ENCODE measurements around the gene SKI. TPM values are rescaled to one million over a fixed set of nuclear protein-coding genes. Genes with fewer than 3 reads are reported as not detected.

Gene SKI
- total and polyA plus RNA-seq, 2 donors (not counting 1 experiment from before 2014, with no cell fraction given), result 11.6 to 21.8 TPM

DNA sequence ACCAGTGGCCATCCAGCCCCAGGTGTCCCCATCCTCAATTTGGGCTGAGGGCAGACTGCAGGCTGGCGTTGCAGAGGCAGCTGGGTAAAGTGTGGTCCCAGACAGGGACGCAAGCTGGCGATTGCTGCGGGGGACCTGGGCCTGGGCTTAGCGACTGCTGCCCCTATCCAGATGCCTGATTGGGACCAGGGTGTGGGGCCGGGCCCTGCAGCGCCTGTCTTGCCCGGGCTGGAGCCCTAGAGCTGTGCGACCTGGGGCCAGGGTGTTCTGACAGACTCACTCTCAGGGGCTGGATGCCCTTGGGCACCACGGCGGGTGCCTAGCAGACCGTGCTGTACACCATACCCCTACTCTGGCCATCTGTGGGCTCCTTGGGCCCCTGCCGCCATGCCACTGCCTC, 17.3 kb upstream of the SKI start:
- no peaks in the 10 kb centered on the region for H4K20me1 ChIP-seq (ENCODE audit: control insufficient read depth, extremely low read depth, insufficient read depth, low read length)
- no peaks in the 10 kb centered on the region for H3K9me3 ChIP-seq (ENCODE audit: control insufficient read depth, insufficient read depth, low read depth, low read length)
- no peak for DNase-seq (ENCODE audit: low read depth in 2 of 2)
- no peak overlapping the region for H3K27ac ChIP-seq (ENCODE audit: insufficient read depth, low read length)
- no peaks in the 10 kb centered on the region for H3K36me3 ChIP-seq (ENCODE audit: control insufficient read depth, insufficient read depth, low read length)
- no peak overlapping the region for H3K4me3 ChIP-seq (replicated peaks in 1 of 4; ENCODE audit: control extremely low read depth in 1 of 4, insufficient read depth in 1 of 4, low read depth in 3 of 4, low read length in 4 of 4)
- no peak overlapping the region for H2AFZ ChIP-seq (ENCODE audit: low read length)
- TF ChIP-seq, protein P1, sequence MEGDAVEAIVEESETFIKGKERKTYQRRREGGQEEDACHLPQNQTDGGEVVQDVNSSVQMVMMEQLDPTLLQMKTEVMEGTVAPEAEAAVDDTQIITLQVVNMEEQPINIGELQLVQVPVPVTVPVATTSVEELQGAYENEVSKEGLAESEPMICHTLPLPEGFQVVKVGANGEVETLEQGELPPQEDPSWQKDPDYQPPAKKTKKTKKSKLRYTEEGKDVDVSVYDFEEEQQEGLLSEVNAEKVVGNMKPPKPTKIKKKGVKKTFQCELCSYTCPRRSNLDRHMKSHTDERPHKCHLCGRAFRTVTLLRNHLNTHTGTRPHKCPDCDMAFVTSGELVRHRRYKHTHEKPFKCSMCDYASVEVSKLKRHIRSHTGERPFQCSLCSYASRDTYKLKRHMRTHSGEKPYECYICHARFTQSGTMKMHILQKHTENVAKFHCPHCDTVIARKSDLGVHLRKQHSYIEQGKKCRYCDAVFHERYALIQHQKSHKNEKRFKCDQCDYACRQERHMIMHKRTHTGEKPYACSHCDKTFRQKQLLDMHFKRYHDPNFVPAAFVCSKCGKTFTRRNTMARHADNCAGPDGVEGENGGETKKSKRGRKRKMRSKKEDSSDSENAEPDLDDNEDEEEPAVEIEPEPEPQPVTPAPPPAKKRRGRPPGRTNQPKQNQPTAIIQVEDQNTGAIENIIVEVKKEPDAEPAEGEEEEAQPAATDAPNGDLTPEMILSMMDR (conservative IDR thresholded peaks at IDR 0.05 in 1 of 2, IDR thresholded peaks at IDR 0.05 in 1 of 2; ENCODE audit: low read depth in 1 of 2, low read length in 2 of 2), result no peak
- TF ChIP-seq EZH2 (IDR thresholded peaks at IDR 0.05; ENCODE audit: low read length, missing control alignments), result no peak
- no peaks in the 10 kb centered on the region for H3K79me2 ChIP-seq (ENCODE audit: control insufficient read depth, insufficient read depth, low read length)
- H3K4me2 ChIP-seq (ENCODE audit: extremely low read depth, insufficient read depth, low read length), result no peak overlapping the region
- H3K27me3 ChIP-seq (ENCODE audit: control insufficient read depth, insufficient read depth, low read length), result no peaks in the 10 kb centered on the region
- no peak overlapping the region for H3K9ac ChIP-seq (ENCODE audit: insufficient read depth, low read length)
- H3K4me1 ChIP-seq (ENCODE audit: control insufficient read depth, extremely low read depth, insufficient read depth, low read length), result peaks cover 41% of the 10 kb centered on the region

DNA sequence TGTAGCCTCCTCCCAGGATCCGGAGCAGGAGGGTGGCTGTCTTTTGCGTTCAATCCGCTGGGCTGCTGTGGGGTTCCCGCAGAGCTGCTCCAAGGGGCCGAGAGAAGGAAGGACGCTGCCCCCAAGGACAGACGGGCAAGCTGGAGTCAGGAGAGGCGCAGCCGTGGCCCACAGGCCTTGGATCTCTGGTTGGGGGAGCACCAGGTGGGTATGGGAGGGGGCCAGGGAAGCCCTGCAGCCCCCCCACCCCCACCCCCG, 15.9 kb upstream of the SKI start:
- H3K9ac ChIP-seq (ENCODE audit: insufficient read depth, low read length), result peak overlapping the region; percentile 76
- no peaks in the 10 kb centered on the region for H3K36me3 ChIP-seq (ENCODE audit: control insufficient read depth, insufficient read depth, low read length)
- no peaks in the 10 kb centered on the region for H3K27me3 ChIP-seq (ENCODE audit: control insufficient read depth, insufficient read depth, low read length)
- peak overlapping the region; percentile 21 for H3K4me2 ChIP-seq (ENCODE audit: extremely low read depth, insufficient read depth, low read length)
- H3K4me3 ChIP-seq (replicated peaks in 1 of 4; ENCODE audit: control extremely low read depth in 1 of 4, insufficient read depth in 1 of 4, low read depth in 3 of 4, low read length in 4 of 4), result peak overlapping the region in 1 of 4 experiments; percentile 50
- no peak for DNase-seq (ENCODE audit: low read depth in 2 of 2)
- peak overlapping the region; percentile 54 for H2AFZ ChIP-seq (ENCODE audit: low read length)
- peak overlapping the region; percentile 98 for H3K27ac ChIP-seq (ENCODE audit: insufficient read depth, low read length)
- H4K20me1 ChIP-seq (ENCODE audit: control insufficient read depth, extremely low read depth, insufficient read depth, low read length), result no peaks in the 10 kb centered on the region
- H3K9me3 ChIP-seq (ENCODE audit: control insufficient read depth, insufficient read depth, low read depth, low read length), result no peaks in the 10 kb centered on the region
- no peaks in the 10 kb centered on the region for H3K79me2 ChIP-seq (ENCODE audit: control insufficient read depth, insufficient read depth, low read length)
- peaks cover 35% of the 10 kb centered on the region for H3K4me1 ChIP-seq (ENCODE audit: control insufficient read depth, extremely low read depth, insufficient read depth, low read length)
- TF ChIP-seq, protein P1 (conservative IDR thresholded peaks at IDR 0.05 in 1 of 2, IDR thresholded peaks at IDR 0.05 in 1 of 2; ENCODE audit: low read depth in 1 of 2, low read length in 2 of 2), result no peak
- no peak for TF ChIP-seq EZH2 (IDR thresholded peaks at IDR 0.05; ENCODE audit: low read length, missing control alignments)

DNA sequence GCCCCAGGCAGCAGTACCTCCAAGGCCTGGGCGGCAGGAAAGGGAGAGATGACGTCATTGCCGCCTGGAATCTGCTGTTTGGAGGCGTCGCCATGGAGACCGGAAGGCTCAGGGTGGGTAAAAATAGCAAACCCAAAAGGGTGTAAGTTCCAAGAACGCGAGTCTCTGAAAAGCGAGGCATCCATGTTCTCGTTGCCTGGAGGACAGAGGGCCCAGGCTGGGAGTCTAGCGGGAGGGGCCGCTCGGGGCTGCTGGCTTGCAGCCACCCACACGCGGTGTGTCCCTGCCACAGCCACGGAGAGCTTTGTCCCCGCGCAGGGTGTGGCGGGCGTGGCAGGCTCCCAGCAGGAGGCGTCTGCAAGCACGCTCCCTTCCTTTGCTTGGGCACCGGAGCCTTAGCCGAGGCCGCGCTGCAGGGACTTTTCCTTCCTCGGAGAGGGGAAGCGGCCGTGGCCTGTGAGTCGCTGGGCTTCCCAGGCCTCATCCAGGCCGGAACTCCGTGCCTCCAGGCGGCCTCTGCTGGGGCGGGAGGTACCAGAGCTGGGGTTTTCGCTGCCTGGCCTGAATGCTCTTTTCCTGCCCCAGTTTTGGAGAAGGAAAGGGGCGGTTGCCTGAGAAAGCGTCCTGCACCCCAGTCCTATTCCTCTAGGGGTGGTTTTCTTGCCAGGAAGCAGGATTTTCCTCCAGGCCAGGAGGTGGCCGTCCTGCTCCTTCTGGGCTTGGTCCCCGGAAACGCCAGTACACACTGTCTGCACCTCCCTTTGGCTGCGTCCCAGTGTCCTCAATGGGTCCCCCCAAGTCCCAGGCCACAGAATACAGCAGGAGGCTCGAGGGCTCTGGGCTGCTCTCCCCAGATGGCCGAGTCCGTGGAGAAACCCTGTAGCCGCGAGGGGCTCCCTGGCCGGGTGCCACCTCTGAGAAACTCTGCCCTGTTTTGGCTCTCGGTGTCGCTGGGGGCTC, 15.3 kb upstream of the SKI start:
- Histone ChIP-seq H3K4me2 (ENCODE audit: extremely low read depth, insufficient read depth, low read length) (peak overlapping the region; percentile 55), H3K27me3 (ENCODE audit: control insufficient read depth, insufficient read depth, low read length) (no peaks in the 10 kb centered on the region), H3K9ac (ENCODE audit: insufficient read depth, low read length) (peak overlapping the region; percentile 95), H3K79me2 (ENCODE audit: control insufficient read depth, insufficient read depth, low read length) (no peaks in the 10 kb centered on the region), H3K36me3 (ENCODE audit: control insufficient read depth, insufficient read depth, low read length) (no peaks in the 10 kb centered on the region), H3K9me3 (ENCODE audit: control insufficient read depth, insufficient read depth, low read depth, low read length) (no peaks in the 10 kb centered on the region), H2AFZ (ENCODE audit: low read length) (peak overlapping the region; percentile 17), H3K4me3 (replicated peaks in 1 of 4; ENCODE audit: control extremely low read depth in 1 of 4, insufficient read depth in 1 of 4, low read depth in 3 of 4, low read length in 4 of 4) (peak overlapping the region in 2 of 4 experiments; percentile 31 to 50), H4K20me1 (ENCODE audit: control insufficient read depth, extremely low read depth, insufficient read depth, low read length) (no peaks in the 10 kb centered on the region), H3K4me1 (ENCODE audit: control insufficient read depth, extremely low read depth, insufficient read depth, low read length) (peaks cover 30% of the 10 kb centered on the region), H3K27ac (ENCODE audit: insufficient read depth, low read length) (peak overlapping the region; percentile 98)
- peak; percentile 95 to 96 for DNase-seq (ENCODE audit: low read depth in 2 of 2)
- TF ChIP-seq EZH2 (IDR thresholded peaks at IDR 0.05; ENCODE audit: low read length, missing control alignments), result no peak
- TF ChIP-seq, protein P1 (conservative IDR thresholded peaks at IDR 0.05 in 1 of 2, IDR thresholded peaks at IDR 0.05 in 1 of 2; ENCODE audit: low read depth in 1 of 2, low read length in 2 of 2), result peak; percentile 19 to 29
